Measurements from ENCODE around the gene PARP1. TPM values are rescaled to one million over a fixed set of nuclear protein-coding genes. Genes with fewer than 3 reads are reported as not detected.

The PARP1 gene
- total and polyA plus RNA-seq, 2 donors (not counting 1 experiment from before 2014, with no cell fraction given) = 61.7 to 78.4 TPM

GRCh38 chr1:226436855-226437491 is 29.1 kb upstream of the PARP1 start:
- Histone ChIP-seq H3K4me2 (ENCODE audit: extremely low read depth, insufficient read depth, low read length) (no peak overlapping the region), H3K4me3 (replicated peaks in 1 of 4; ENCODE audit: control extremely low read depth in 1 of 4, insufficient read depth in 1 of 4, low read depth in 3 of 4, low read length in 4 of 4) (no peak overlapping the region), H3K79me2 (ENCODE audit: control insufficient read depth, insufficient read depth, low read length) (no peaks in the 10 kb centered on the region), H4K20me1 (ENCODE audit: control insufficient read depth, extremely low read depth, insufficient read depth, low read length) (no peaks in the 10 kb centered on the region), H3K9me3 (ENCODE audit: control insufficient read depth, insufficient read depth, low read depth, low read length) (no peaks in the 10 kb centered on the region), H3K27ac (ENCODE audit: insufficient read depth, low read length) (no peak overlapping the region), H3K4me1 (ENCODE audit: control insufficient read depth, extremely low read depth, insufficient read depth, low read length) (no peaks in the 10 kb centered on the region), H3K9ac (ENCODE audit: insufficient read depth, low read length) (no peak overlapping the region), H3K27me3 (ENCODE audit: control insufficient read depth, insufficient read depth, low read length) (no peaks in the 10 kb centered on the region), H2AFZ (ENCODE audit: low read length) (no peak overlapping the region), H3K36me3 (ENCODE audit: control insufficient read depth, insufficient read depth, low read length) (no peaks in the 10 kb centered on the region)
- TF ChIP-seq CTCF (conservative IDR thresholded peaks at IDR 0.05 in 1 of 2, IDR thresholded peaks at IDR 0.05 in 1 of 2; ENCODE audit: low read depth in 1 of 2, low read length in 2 of 2) = no peak
- TF ChIP-seq EZH2 (IDR thresholded peaks at IDR 0.05; ENCODE audit: low read length, missing control alignments) = no peak
- DNase-seq (ENCODE audit: low read depth in 2 of 2) = no peak

- no peaks in the 10 kb centered on the region for H3K36me3 ChIP-seq (ENCODE audit: control insufficient read depth, insufficient read depth, low read length)
- TF ChIP-seq EZH2 (IDR thresholded peaks at IDR 0.05; ENCODE audit: low read length, missing control alignments) (no peak), CTCF (conservative IDR thresholded peaks at IDR 0.05 in 1 of 2, IDR thresholded peaks at IDR 0.05 in 1 of 2; ENCODE audit: low read depth in 1 of 2, low read length in 2 of 2) (no peak)
- H3K9me3 ChIP-seq (ENCODE audit: control insufficient read depth, insufficient read depth, low read depth, low read length) = no peaks in the 10 kb centered on the region
- H3K27ac ChIP-seq (ENCODE audit: insufficient read depth, low read length) = no peak overlapping the region
- no peaks in the 10 kb centered on the region for H3K27me3 ChIP-seq (ENCODE audit: control insufficient read depth, insufficient read depth, low read length)
- H4K20me1 ChIP-seq (ENCODE audit: control insufficient read depth, extremely low read depth, insufficient read depth, low read length) = no peaks in the 10 kb centered on the region
- no peak for DNase-seq (ENCODE audit: low read depth in 2 of 2)
- H3K4me3 ChIP-seq (replicated peaks in 1 of 4; ENCODE audit: control extremely low read depth in 1 of 4, insufficient read depth in 1 of 4, low read depth in 3 of 4, low read length in 4 of 4) = no peak overlapping the region
- no peak overlapping the region for H3K9ac ChIP-seq (ENCODE audit: insufficient read depth, low read length)
- no peak overlapping the region for H3K4me2 ChIP-seq (ENCODE audit: extremely low read depth, insufficient read depth, low read length)
- no peak overlapping the region for H2AFZ ChIP-seq (ENCODE audit: low read length)
- no peaks in the 10 kb centered on the region for H3K4me1 ChIP-seq (ENCODE audit: control insufficient read depth, extremely low read depth, insufficient read depth, low read length)
- H3K79me2 ChIP-seq (ENCODE audit: control insufficient read depth, insufficient read depth, low read length) = no peaks in the 10 kb centered on the region
These were observed 28.6 kb upstream of the PARP1 start for GRCh38 chr1:226436472-226436854.

GRCh38 chr1:226433341-226433720 is 25.4 kb upstream of the PARP1 start:
- Histone ChIP-seq H3K36me3 (ENCODE audit: control insufficient read depth, insufficient read depth, low read length) (no peaks in the 10 kb centered on the region), H3K4me3 (replicated peaks in 1 of 4; ENCODE audit: control extremely low read depth in 1 of 4, insufficient read depth in 1 of 4, low read depth in 3 of 4, low read length in 4 of 4) (no peak overlapping the region), H4K20me1 (ENCODE audit: control insufficient read depth, extremely low read depth, insufficient read depth, low read length) (no peaks in the 10 kb centered on the region), H3K27me3 (ENCODE audit: control insufficient read depth, insufficient read depth, low read length) (no peaks in the 10 kb centered on the region), H3K79me2 (ENCODE audit: control insufficient read depth, insufficient read depth, low read length) (no peaks in the 10 kb centered on the region), H3K9me3 (ENCODE audit: control insufficient read depth, insufficient read depth, low read depth, low read length) (no peaks in the 10 kb centered on the region), H2AFZ (ENCODE audit: low read length) (no peak overlapping the region), H3K27ac (ENCODE audit: insufficient read depth, low read length) (no peak overlapping the region), H3K4me1 (ENCODE audit: control insufficient read depth, extremely low read depth, insufficient read depth, low read length) (no peaks in the 10 kb centered on the region), H3K4me2 (ENCODE audit: extremely low read depth, insufficient read depth, low read length) (no peak overlapping the region), H3K9ac (ENCODE audit: insufficient read depth, low read length) (no peak overlapping the region)
- TF ChIP-seq CTCF (conservative IDR thresholded peaks at IDR 0.05 in 1 of 2, IDR thresholded peaks at IDR 0.05 in 1 of 2; ENCODE audit: low read depth in 1 of 2, low read length in 2 of 2) (no peak), EZH2 (IDR thresholded peaks at IDR 0.05; ENCODE audit: low read length, missing control alignments) (no peak)
- DNase-seq (ENCODE audit: low read depth in 2 of 2) = no peak

Measured in fibroblast of lung (primary cell).